HG03097 (cell line): ENCODE results near the gene HLA-F.

ENCODE experiments used
- ATAC-seq: cut with Tn5 transposase; IDR thresholded peaks from one replicate; pipeline ENCODE4 v1.9.1; 2021; ENCODE audit not compliant: unreplicated experiment, low FRiP score

Gene HLA-F

DNA sequence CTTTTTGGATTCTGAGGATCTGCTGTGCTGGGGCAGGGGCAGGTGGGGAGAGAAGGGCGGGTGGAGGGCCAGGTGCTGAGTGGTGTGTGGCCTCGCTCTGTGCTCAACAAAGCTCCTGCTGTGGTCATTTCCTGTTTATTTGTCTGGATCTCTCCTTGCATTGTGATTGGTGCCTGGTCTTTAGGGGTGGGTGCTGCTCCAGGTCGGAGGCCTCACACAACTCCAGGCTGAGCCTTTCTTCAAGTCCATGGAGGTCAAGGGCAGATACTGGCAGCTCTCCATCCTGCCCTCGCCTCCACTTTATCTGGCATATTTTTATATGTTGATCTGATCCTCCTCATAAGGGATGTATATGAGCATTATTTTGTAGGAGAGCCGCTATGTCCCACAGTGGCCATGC is 36.2 kb downstream of the HLA-F start:
- no peak for ATAC-seq

DNA sequence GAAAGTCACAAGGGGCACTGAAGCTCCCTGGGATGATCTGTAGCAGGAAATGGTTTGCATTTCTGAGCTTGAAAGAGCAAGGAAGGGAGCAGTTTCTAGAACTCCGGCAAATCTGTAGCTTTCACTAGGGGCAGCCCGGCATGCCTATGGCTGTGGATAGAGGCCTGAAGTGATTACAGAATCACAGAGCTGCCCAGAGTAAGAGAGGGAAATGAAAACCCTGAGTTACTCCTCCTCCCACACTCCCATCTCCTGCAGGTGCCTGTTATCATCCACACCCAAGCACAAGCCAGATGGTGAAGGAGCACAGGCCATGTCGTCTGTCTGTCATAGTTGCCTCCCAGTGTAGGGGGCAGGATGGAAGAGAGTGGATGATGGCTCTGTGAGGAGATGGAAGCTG is 37.1 kb downstream of the HLA-F start:
- no peak for ATAC-seq

DNA sequence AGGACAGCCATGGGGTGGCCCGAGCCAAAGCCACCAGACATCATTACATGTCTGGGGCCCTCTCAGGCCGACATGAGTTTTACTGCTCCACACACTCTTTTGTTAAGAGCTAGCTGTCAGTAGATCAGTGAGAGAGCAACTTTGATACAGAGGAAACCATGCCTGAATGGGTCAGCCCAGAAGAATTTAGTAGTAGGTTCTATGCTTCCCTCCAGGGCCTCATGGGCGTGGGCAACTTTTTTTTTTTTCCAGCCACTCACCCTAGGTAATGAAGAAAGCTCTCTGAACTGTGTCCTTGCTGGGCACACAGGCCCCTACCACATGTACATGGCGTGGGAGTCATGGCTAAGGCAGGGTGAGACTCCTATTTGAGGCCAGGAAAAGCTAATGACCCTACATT is 38.8 kb downstream of the HLA-F start:
- ATAC-seq: no peak

DNA sequence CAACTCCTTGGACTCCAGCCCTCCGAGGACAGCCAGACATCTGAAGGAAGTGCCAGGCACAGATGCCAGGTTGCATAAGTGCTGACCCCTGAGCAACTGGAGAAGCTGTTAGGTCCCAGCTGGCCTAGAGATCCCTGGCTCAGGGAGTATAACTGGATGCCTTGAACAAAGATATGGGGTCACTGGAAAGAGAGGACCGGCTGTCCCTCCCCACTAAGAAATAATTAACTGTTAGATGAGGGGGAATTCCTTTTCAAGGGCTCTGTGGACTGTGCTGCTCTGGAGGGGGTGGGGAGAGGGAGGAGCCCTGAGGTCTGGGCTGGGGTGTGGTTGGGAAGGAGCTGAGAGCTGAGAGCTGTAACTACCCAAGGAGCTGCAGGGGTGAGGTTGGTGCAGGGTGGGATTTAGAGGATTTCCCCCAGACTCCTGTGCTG is 39.6 kb downstream of the HLA-F start:
- no peak for ATAC-seq

DNA sequence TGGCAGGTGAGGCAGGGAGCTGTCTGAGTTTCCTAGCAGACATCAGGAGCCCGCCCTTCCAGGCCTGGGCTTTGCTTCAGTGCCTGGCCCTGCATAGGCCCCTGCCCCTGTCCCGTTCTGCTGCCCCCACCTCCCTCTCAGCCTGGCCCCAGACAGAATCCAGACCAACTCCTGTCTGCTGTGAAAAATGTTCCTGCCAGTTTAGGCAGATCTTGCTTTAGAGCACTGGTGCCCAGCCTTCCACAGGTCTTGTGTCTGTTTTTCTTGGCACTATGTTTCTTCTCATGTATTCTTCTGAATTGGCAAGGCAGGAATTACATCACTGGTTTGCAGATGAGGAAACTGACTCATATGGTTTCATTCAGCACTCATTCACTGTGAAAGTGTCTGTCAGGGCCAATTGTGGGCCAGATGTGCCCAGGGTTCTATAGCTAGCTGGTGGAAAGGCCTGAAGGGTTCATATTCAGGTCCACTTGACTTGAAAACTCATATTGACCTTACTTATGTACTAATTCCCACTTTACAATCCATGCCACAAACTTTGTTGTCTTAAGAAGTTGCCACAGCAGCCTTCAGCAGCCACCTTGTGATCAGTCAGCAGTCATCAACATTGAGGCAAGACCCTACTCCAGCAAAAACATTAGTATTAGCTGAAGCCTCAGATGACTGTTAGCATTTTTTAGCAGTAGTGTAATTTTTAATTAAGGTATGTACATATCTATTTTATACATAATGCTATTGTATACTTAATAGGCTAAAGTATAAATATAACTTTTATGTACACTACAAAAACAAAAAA is 40.5 kb downstream of the HLA-F start:
- ATAC-seq: no peak

DNA sequence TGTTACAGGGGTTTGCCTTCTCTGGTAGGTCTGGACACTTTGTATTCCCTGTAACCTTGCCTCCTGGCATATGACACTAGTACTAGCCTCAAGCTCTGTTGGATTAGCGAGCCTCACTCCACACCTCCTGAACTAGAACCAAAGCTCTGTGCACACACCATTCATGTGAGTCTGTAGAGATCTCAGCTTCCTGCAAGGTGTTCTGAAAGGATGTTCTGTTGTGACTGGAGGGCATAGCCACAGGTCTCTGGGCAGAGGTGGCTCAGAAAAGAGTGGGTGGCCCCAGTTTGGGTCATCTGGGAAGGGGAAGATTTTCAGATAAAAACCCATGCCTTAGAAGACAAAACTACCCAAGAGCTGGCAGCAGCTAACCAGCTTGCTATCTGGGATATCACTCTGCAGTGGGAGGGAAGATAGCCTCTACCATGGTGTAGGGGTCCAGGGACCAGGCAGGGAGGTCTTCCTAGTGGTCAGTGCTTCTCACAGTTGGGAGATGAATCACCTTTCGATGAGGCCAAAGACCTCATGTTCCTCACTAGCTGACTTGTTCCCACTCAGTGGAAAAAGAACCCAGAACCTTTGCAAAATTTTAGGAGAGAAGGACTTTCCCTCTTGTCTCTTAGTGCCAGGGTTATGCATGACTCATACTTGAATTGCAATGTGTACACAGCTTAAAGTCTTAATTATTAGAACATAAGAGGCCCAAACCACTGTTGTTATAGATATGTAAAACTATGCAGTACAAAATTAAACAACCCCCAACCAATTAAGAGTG is 41.4 kb downstream of the HLA-F start:
- no peak for ATAC-seq

DNA sequence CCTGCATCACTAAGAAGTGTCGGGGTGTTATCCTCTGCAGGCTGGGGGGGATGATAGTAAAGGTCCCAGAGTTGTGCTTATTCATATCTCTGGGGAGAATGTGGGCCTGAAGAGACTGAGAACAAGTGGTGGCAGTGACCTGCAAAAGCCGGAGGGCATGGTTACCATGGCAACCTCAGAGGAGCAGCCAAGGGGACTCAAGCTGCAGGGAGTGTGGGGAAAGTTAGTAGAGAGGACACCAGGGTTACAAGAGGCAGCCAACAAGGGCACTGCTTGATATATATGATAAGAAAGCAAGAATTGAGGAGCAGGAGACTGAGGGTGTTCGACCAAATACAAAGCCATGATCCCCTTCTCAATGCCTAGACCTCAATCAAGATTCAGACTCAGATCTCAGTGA is 46.1 kb downstream of the HLA-F start:
- ATAC-seq: no peak

DNA sequence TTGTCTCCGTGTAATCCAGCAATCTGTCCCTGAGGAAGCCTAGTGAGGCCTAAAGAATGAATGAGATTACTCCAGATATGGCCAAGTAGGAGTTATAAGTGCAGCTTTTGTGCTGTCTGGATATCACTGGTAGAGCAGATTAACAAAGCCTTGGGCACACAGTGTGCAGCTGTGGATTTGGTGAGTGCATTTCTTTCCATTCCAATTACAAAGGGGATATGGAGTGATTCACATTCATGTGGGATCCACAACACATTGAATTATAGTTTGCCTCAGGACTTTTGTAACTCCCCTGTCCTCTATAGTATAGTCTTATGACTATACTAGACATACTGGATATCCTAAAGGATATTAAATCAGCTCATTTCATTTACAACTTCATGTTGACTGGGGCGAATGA is 47.1 kb downstream of the HLA-F start:
- no peak for ATAC-seq

DNA sequence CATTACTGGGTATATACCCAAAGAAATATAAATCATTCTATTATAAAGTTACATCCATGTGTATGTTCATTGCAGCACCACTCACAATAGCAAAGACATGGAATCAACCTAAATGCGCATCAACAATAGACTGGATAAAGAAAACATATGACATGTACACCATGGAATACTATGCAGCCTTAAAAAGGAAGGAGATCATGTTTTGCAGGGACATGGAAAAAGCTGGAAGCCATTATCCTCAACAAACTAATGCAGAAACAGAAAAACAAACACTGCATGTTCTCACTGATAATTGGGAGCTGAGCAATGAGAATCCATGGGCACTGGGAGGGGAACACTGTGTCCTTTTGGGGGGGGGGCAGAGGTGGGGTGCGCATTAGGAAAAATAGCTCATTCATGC is 53.5 kb downstream of the HLA-F start:
- no peak for ATAC-seq
